Measurements from ENCODE around the gene PRDX1. TPM values are rescaled to one million over a fixed set of nuclear protein-coding genes. Genes with fewer than 3 reads are reported as not detected.

PRDX1 gene
- total and polyA plus RNA-seq, 2 of the 4 experiments (the other 2 are of a cell fraction): 612 to 883 TPM

GRCh38 chr1:45531873-45532272 lies 10.2 kb upstream of the PRDX1 start:
- BruUV-seq (replicated peaks): no TSS peak
- H3K4ac ChIP-seq (ENCODE audit: low read depth, low read length): no peak overlapping the region

More at GRCh38 chr1:45531873-45532272, 10.2 kb upstream of the PRDX1 start:
- H3K14ac ChIP-seq (replicated peaks; ENCODE audit: low read depth, low read length): no peak overlapping the region
- H3K36me3 ChIP-seq (ENCODE audit: control insufficient read depth, insufficient read depth, low read length): no peaks in the 10 kb centered on the region
- dilution Hi-C loops (cut with HindIII; ENCODE audit: low sequenced_read_pairs, unreplicated experiment) (no loop called here), intact Hi-C loops (cut with micrococcal nuclease) (no loop called here), in situ Hi-C loops (cut with MboI; ENCODE audit: low sequenced_read_pairs) (no loop called here)
- H2AFZ ChIP-seq (replicated peaks; ENCODE audit: low read length, poor library complexity): no peak overlapping the region
- no peak overlapping the region for H4K8ac ChIP-seq (ENCODE audit: low read depth in 2 of 2, low read length in 2 of 2)
- no peaks in the 10 kb centered on the region for H3K79me1 ChIP-seq (ENCODE audit: low read depth in 1 of 2, low read length in 2 of 2)
- no peaks in the 10 kb centered on the region for H4K20me1 ChIP-seq (ENCODE audit: insufficient read depth, low read length)
- TF ChIP-seq POLR2A (IDR thresholded peaks at IDR 0.05; ENCODE audit: low read depth, low read length) (no peak), SMC3 (IDR thresholded peaks at IDR 0.05; ENCODE audit: low read depth, low read length) (no peak), RFX5 (IDR thresholded peaks at IDR 0.05; ENCODE audit: low read depth, low read length) (no peak), CEBPB (IDR thresholded peaks at IDR 0.05; ENCODE audit: low read depth, low read length) (no peak), MAFK (IDR thresholded peaks at IDR 0.05; ENCODE audit: low read depth, low read length) (no peak), MXI1 (IDR thresholded peaks at IDR 0.05; ENCODE audit: borderline replicate concordance, low read depth, low read length) (no peak), FOS (IDR thresholded peaks at IDR 0.05; ENCODE audit: low read depth, low read length) (no peak), RCOR1 (IDR thresholded peaks at IDR 0.05; ENCODE audit: insufficient replicate concordance, low read length) (no peak), CHD1 (IDR thresholded peaks at IDR 0.05; ENCODE audit: low read depth, low read length) (no peak), MAZ (IDR thresholded peaks at IDR 0.05; ENCODE audit: borderline replicate concordance, low read depth, low read length) (no peak), ELK1 (IDR thresholded peaks at IDR 0.05; ENCODE audit: borderline replicate concordance, low read depth, low read length) (no peak)
- TF ChIP-seq, protein P1, sequence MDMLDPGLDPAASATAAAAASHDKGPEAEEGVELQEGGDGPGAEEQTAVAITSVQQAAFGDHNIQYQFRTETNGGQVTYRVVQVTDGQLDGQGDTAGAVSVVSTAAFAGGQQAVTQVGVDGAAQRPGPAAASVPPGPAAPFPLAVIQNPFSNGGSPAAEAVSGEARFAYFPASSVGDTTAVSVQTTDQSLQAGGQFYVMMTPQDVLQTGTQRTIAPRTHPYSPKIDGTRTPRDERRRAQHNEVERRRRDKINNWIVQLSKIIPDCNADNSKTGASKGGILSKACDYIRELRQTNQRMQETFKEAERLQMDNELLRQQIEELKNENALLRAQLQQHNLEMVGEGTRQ (IDR thresholded peaks at IDR 0.05; ENCODE audit: low read depth, low read length): no peak
- no peaks in the 10 kb centered on the region for H3K9me3 ChIP-seq (ENCODE audit: control insufficient read depth, insufficient read depth, low read length)
- H2AK5ac ChIP-seq (ENCODE audit: low read depth, low read length): no peak overlapping the region
- H3K4me2 ChIP-seq (ENCODE audit: low read depth, low read length): no peak overlapping the region
- H3K56ac ChIP-seq (ENCODE audit: extremely low read depth, insufficient read depth, low read length): no peak overlapping the region
- 100% methylated on average over 1 of the region's 5 CpGs; no CpG with 5 or more reads in 1 of the 2 experiments for whole genome bisulfite sequencing, 2 experiments (ENCODE audit: extremely low coverage in 2 of 2, insufficient read length in 1 of 2)
- H2AK9ac ChIP-seq (replicated peaks; ENCODE audit: low read depth, low read length, poor library complexity): no peak overlapping the region
- no peak overlapping the region for H2BK120ac ChIP-seq (ENCODE audit: low read depth, low read length)
- ATAC-seq (ENCODE audit: low read depth) (no peak), DNase-seq (no peak)
- no peak overlapping the region for H4K5ac ChIP-seq (ENCODE audit: low read depth, low read length)
- no peak overlapping the region for H3K4me3 ChIP-seq (ENCODE audit: insufficient read depth, low read depth, low read length)
- H3K4me1 ChIP-seq (ENCODE audit: control insufficient read depth, insufficient read depth, low read length): no peaks in the 10 kb centered on the region
- H3K9me1 ChIP-seq (ENCODE audit: insufficient read depth, low read length): no peaks in the 10 kb centered on the region
- H3K27ac ChIP-seq (ENCODE audit: insufficient read depth, low read length): no peak overlapping the region
- CTCF ChIA-PET: interaction anchor here (0.6 kb wide), 1 partner anchor 12 kb away, joined by 5 read pairs; no protein-coding TSS in a partner anchor
- no peak overlapping the region for H3K23ac ChIP-seq (ENCODE audit: low read depth, low read length)
- no peak overlapping the region for H3K9ac ChIP-seq (ENCODE audit: low read depth, low read length)
- H3K27me3 ChIP-seq (ENCODE audit: control insufficient read depth, insufficient read depth, low read length): no peaks in the 10 kb centered on the region
- POLR2A ChIA-PET (ENCODE audit: unreplicated experiment): interaction anchor here (0.6 kb wide), 1 partner anchor 14 kb away, joined by 4 read pairs; no protein-coding TSS in a partner anchor
- no peak overlapping the region for H2BK15ac ChIP-seq (ENCODE audit: low read depth, low read length)
- no peak overlapping the region for H2BK20ac ChIP-seq (ENCODE audit: low read depth, low read length)
- no peak overlapping the region for H3K18ac ChIP-seq (ENCODE audit: low read depth, low read length)
- H4K91ac ChIP-seq (ENCODE audit: insufficient read depth, low read depth, low read length): no peak overlapping the region
- no peak overlapping the region for H2BK5ac ChIP-seq (ENCODE audit: low read depth, low read length, poor library complexity, severe bottlenecking)

Measured in IMR-90 (cell line).